ENCODE measurements around the gene EPHX1. TPM values are rescaled to one million over a fixed set of nuclear protein-coding genes. Genes with fewer than 3 reads are reported as not detected.

The EPHX1 gene
- total RNA-seq, 2 donors from 2014 or later = 57.7 to 66.0 TPM

GRCh38 chr1:225851805-225852204, 41.9 kb downstream of the EPHX1 start:
- TF ChIP-seq CTCF (IDR thresholded peaks at IDR 0.05) = no peak
- H3K9me3 ChIP-seq = no peaks in the 10 kb centered on the region
- peaks cover 0 to 22% of the 10 kb centered on the region in 2 donors for H3K4me1 ChIP-seq
- no peak for DNase-seq (ENCODE audit: low spot score)
- H3K27ac ChIP-seq = no peak overlapping the region
- peaks cover 45% of the 10 kb centered on the region for H3K36me3 ChIP-seq
- no peak overlapping the region for H3K4me3 ChIP-seq
- H3K27me3 ChIP-seq = no peaks in the 10 kb centered on the region

DNA sequence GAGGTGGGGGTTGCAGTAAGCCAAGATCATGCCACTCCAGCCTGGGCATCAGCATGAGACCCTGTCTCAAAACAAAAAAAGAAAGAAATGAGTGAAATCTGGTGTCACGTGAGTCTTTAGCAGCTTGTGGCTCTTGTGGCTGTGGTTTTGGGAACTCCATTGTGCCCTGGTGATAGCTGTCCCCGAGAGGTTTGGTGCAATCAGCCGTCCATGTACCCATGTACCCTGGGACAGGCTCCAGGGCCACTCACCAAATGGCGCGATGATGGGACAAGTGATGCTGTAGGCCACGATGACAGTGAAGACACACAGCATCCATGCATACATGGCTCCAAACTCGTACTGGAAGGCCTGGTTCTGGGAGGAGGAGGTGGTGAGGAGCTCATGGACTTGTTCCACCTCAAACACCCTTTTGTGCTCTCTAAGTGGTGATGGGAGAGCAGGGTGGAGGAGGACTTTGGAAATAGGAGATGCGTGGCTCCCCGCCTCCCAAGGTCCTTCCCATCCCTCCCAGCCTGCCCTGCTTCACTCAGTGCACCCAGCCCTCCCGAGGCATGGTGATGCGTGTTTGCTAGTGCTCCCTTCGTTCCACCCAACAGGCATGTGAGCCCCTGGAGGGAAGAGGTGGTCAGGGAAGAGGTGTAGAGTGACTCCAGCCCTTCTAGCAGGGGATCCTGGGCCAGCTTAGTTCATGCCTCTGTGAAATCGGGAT, 42.6 kb downstream of the EPHX1 start:
- no peak overlapping the region for H3K4me3 ChIP-seq
- H3K27me3 ChIP-seq = no peaks in the 10 kb centered on the region
- peaks cover 0 to 21% of the 10 kb centered on the region in 2 donors for H3K4me1 ChIP-seq
- peaks cover 39% of the 10 kb centered on the region for H3K36me3 ChIP-seq
- H3K27ac ChIP-seq = no peak overlapping the region
- no peaks in the 10 kb centered on the region for H3K9me3 ChIP-seq
- no peak for TF ChIP-seq CTCF (IDR thresholded peaks at IDR 0.05)
- DNase-seq (ENCODE audit: low spot score) = no peak

DNA sequence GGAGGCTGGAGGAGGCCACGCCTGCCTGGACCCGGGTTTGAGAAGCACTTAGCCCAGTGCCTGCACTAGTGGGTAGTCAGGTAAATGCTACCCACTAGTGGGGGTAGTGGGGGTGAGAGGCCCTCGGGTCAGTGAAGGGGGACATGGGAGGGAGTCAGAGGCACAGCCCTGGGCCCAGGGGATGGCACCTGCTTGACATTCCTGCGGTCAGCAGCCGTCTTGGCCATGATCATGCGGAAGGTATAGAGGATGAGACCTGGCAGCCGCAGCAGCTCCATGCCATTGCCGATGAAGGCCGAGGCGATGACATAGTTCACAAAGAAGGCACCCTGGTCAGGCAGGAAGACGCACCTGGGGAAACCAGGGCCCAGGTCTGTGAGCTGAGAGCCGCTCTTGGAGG, 43.5 kb downstream of the EPHX1 start:
- Histone ChIP-seq H3K27ac (no peak overlapping the region), H3K9me3 (no peaks in the 10 kb centered on the region), H3K27me3 (no peaks in the 10 kb centered on the region), H3K36me3 (peaks cover 40% of the 10 kb centered on the region), H3K4me1 (peaks cover 0 to 12% of the 10 kb centered on the region in 2 donors), H3K4me3 (no peak overlapping the region)
- DNase-seq (ENCODE audit: low spot score) = no peak
- TF ChIP-seq CTCF (IDR thresholded peaks at IDR 0.05) = no peak

DNA sequence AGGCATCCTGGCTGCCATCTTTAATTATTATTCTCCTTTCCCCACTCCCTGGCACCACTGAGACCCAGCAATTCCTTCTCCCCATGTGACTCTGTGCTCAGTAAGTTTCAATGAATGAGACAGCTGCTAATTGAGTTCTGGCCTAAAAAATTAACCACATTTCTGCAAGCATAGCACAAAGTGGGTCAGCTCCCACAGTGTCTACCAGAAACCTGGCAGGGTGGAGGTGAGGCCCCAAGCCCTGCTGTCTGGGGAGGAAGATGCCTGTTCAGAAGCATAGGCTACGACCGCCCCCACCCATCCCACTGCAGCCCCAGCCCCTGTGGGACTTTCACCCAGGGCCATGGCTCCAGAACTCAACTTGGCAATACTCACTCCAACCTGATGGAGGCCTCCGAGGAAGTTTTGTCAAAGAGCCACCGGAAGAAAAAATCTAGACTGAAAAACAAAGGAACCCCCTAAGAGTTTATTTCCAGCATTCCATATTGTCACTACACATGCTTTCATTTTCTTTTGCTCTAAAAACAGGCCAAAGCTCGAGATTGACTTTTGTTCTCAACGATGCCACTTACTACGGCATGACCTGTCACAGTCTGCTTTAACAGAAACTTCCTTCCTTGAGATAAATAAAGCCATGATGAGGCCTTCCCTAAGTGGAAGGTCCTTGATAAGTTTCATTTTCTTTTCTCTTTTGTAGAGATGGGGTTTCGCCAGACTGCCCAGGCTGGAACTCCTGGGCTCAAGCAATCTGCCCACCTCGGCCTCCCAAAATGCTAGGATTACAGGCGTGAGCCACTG, 45.8 kb downstream of the EPHX1 start:
- peaks cover 60% of the 10 kb centered on the region for H3K36me3 ChIP-seq
- no peak overlapping the region for H3K27ac ChIP-seq
- no peak for TF ChIP-seq CTCF (IDR thresholded peaks at IDR 0.05)
- no peaks in the 10 kb centered on the region for H3K4me1 ChIP-seq
- H3K27me3 ChIP-seq = no peaks in the 10 kb centered on the region
- no peak overlapping the region for H3K4me3 ChIP-seq
- no peak for DNase-seq (ENCODE audit: low spot score)
- H3K9me3 ChIP-seq = no peaks in the 10 kb centered on the region

DNA sequence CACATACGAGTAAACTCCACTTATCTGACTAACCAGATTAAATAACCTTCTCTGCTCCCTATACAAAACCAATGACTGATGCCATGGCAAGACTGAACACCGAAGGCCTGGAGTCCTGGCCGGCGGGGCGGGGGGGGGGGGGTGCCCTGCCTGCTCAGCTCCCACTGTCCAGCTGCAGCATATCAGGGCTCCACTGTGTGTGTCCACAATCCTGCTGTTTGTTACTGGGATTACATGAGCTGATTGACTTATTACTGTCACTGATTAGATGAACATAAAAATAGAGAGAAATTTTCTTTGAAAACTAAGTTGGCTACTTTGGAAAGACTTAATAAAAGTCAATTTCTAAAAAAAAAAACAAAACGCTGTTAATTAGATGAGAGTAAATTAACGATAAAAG, 47.3 kb downstream of the EPHX1 start:
- TF ChIP-seq CTCF (IDR thresholded peaks at IDR 0.05) = no peak
- no peak for DNase-seq (ENCODE audit: low spot score)
- Histone ChIP-seq H3K27ac (no peak overlapping the region), H3K4me1 (no peaks in the 10 kb centered on the region), H3K27me3 (no peaks in the 10 kb centered on the region), H3K36me3 (peaks cover 74% of the 10 kb centered on the region), H3K9me3 (no peaks in the 10 kb centered on the region), H3K4me3 (no peak overlapping the region)
